ENCODE measurements around the gene PACSIN2. TPM values are rescaled to one million over a fixed set of nuclear protein-coding genes. Genes with fewer than 3 reads are reported as not detected.
A peak's percentile ranks its signal among the peaks of the same experiment; 100 is the strongest.

The PACSIN2 gene
- total and polyA plus RNA-seq, 8 donors = 24.9 to 154 (median 71.6) TPM

- Histone ChIP-seq H3K4me1 (no peaks in the 10 kb centered on the region), H3K36me3 (peaks cover 0 to 31% (median 19%) of the 10 kb centered on the region in 4 donors), H3K27ac (no peak overlapping the region), H3K4me3 (no peak overlapping the region), H3K27me3 (no peaks in the 10 kb centered on the region), H3K9me3 (no peaks in the 10 kb centered on the region)
- TF ChIP-seq CTCF (IDR thresholded peaks at IDR 0.05) (peak in 1 of 7 experiments; percentile 8), EP300 (IDR thresholded peaks at IDR 0.05) (no peak)
- no peak for DNase-seq
- intact Hi-C loops (cut with DNase I; ENCODE audit: low total_unique reads) = no loop called here
- WGBS, 5 donors = 95 to 99% (median 96%) methylated on average over 7 of the region's 7 CpGs
Observed at GRCh38 chr22:43053176-43053575, 38.2 kb upstream of the PACSIN2 start.

- WGBS, 5 donors = 81 to 90% (median 84%) methylated on average over 8 to 10 of the region's 10 CpGs
Observed at GRCh38 chr22:43050995-43051394, 36.0 kb upstream of the PACSIN2 start.

GRCh38 chr22:43047605-43048004 lies 32.7 kb upstream of the PACSIN2 start:
- Histone ChIP-seq H3K9me3 (no peaks in the 10 kb centered on the region), H3K27me3 (no peaks in the 10 kb centered on the region), H3K4me3 (no peak overlapping the region), H3K36me3 (peaks cover 0 to 32% (median 18%) of the 10 kb centered on the region in 4 donors), H3K27ac (no peak overlapping the region), H3K4me1 (no peaks in the 10 kb centered on the region)
- WGBS, 5 donors = 73 to 89% (median 79%) methylated on average over 7 of the region's 7 CpGs
- TF ChIP-seq POLR2AphosphoS5 (IDR thresholded peaks at IDR 0.05) (no peak), POLR2A (IDR thresholded peaks at IDR 0.05) (no peak), EP300 (IDR thresholded peaks at IDR 0.05) (no peak), CTCF (IDR thresholded peaks at IDR 0.05) (no peak)
- no peak for DNase-seq
- intact Hi-C loops (cut with DNase I; ENCODE audit: low total_unique reads) = no loop called here

More at GRCh38 chr22:43050995-43051394, 36.0 kb upstream of the PACSIN2 start:
- no peak for TF ChIP-seq EP300 (IDR thresholded peaks at IDR 0.05)
- no peak for TF ChIP-seq POLR2AphosphoS5 (IDR thresholded peaks at IDR 0.05)
- TF ChIP-seq POLR2A (IDR thresholded peaks at IDR 0.05) = no peak
- no peak for TF ChIP-seq CTCF (IDR thresholded peaks at IDR 0.05)
- H3K36me3 ChIP-seq = peaks cover 0 to 32% (median 22%) of the 10 kb centered on the region in 4 donors
- no peaks in the 10 kb centered on the region for H3K9me3 ChIP-seq
- H3K27ac ChIP-seq = no peak overlapping the region
- H3K27me3 ChIP-seq = no peaks in the 10 kb centered on the region
- intact Hi-C loops (cut with DNase I; ENCODE audit: low total_unique reads) = no loop called here
- no peaks in the 10 kb centered on the region for H3K4me1 ChIP-seq
- DNase-seq = no peak
- H3K4me3 ChIP-seq = no peak overlapping the region

- Histone ChIP-seq H3K36me3 (peaks cover 0 to 13% (median 6%) of the 10 kb centered on the region in 4 donors), H3K4me1 (no peaks in the 10 kb centered on the region), H3K9me3 (no peaks in the 10 kb centered on the region), H3K27me3 (no peaks in the 10 kb centered on the region), H3K4me3 (no peak overlapping the region), H3K27ac (no peak overlapping the region)
- 86 to 92% (median 90%) methylated on average over 10 of the region's 10 CpGs for WGBS, 5 donors
- intact Hi-C loops (cut with DNase I; ENCODE audit: low total_unique reads) = no loop called here
- no peak for DNase-seq
- TF ChIP-seq POLR2A (IDR thresholded peaks at IDR 0.05) (no peak), EP300 (IDR thresholded peaks at IDR 0.05) (no peak), CTCF (IDR thresholded peaks at IDR 0.05) (no peak), POLR2AphosphoS5 (IDR thresholded peaks at IDR 0.05) (no peak)
Observed at GRCh38 chr22:43044290-43044712, 29.4 kb upstream of the PACSIN2 start.
